ENCODE measurements around the gene CXCR3.

- TF ChIP-seq CTCF (IDR thresholded peaks at IDR 0.05) = no peak
- no peak for TF ChIP-seq ZFX (IDR thresholded peaks at IDR 0.05; ENCODE audit: borderline replicate concordance)
Measured at GRCh38 chrX:71616672-71617529, 1.4 kb downstream of the CXCR3 start.
